HepG2 (cell line): ENCODE results near the gene CACNG4. TPM values are rescaled to one million over a fixed set of nuclear protein-coding genes. Genes with fewer than 3 reads are reported as not detected.

ENCODE experiments used
- ATAC-seq: fragments of 200-7000 bp; cut with Tn5 transposase; 3 replicates; pipeline ENCODE4 v1.9.1; 2020; ENCODE audit warnings: mild to moderate bottlenecking, moderate library complexity
- BruUV-seq: library from RNA; stranded (reverse); fragments of 400-500 nt; replicated peaks from 2 replicates; lab custom pipeline; 2021; lab: Mats Ljungman, UMichigan
- CTCF ChIA-PET: fragments of 300-600 bp; formaldehyde crosslinking; extraction: SDS; loops from one replicate; lab custom pipeline; 2021; ENCODE audit warnings: low total read pairs, inconsistent platforms, low intra/inter-chr PET ratio; lab: Yijun Ruan, JAX
- POLR2A ChIA-PET: fragments of 350-600 bp; sonication (Branson Sonifier 250); formaldehyde crosslinking; loops from one replicate; lab custom pipeline; 2020; ENCODE audit warnings: antibody characterized with exemption, inconsistent platforms; lab: Yijun Ruan, JAX
- DNase-seq: peaks from one replicate; pipeline ENCODE4 v3.0.0-alpha.2; 2015; ENCODE audit warnings: low spot score
- FAIRE-seq: peaks from 3 replicates; lab custom pipeline; 2011; peaks lifted over from hg19 to GRCh38; lab: Jason Lieb, UNC
- H2AFZ ChIP-seq: one replicate; pipeline ENCODE4 v1.6.1; 2011; ENCODE audit warnings: low read length, inconsistent platforms
- H3K27ac ChIP-seq: fragments of 300-600 bp; 3 replicates; pipeline ENCODE4 v1.8.0; 2011; ENCODE audit warnings: mixed run types, mild to moderate bottlenecking, mixed read lengths, low read length, inconsistent platforms; ENCODE audit not compliant: insufficient read depth; ENCODE audit errors: extremely low read length
- H3K27me3 ChIP-seq, 2 experiments: fragments of 200-600 bp in 1 of 2; 2 replicates in 1 of 2; 3 replicates in 1 of 2; pipeline versions ENCODE4 v1.6.0 to v1.8.0; 2011; ENCODE audit warnings: low read length in 2 of 2, mild to moderate bottlenecking in 2 of 2, moderate library complexity in 2 of 2, inconsistent platforms in 1 of 2; ENCODE audit not compliant: insufficient read depth in 2 of 2, control insufficient read depth in 1 of 2
- H3K36me3 ChIP-seq, 2 experiments: fragments of 200-600 bp in 1 of 2; replicated peaks in 1 of 2; 2 replicates in 1 of 2; 3 replicates in 1 of 2; pipeline versions ENCODE4 v1.5.1 to v1.8.0; 2011; ENCODE audit warnings: low read length in 2 of 2, inconsistent platforms in 1 of 2; ENCODE audit not compliant: insufficient read depth in 2 of 2, control insufficient read depth in 1 of 2
- H3K4me1 ChIP-seq: 2 replicates; pipeline ENCODE4 v1.5.1; 2012; ENCODE audit warnings: low read length, inconsistent platforms; ENCODE audit not compliant: insufficient read depth
- H3K4me2 ChIP-seq: 2 replicates; pipeline ENCODE4 v1.6.0; 2011; ENCODE audit warnings: low read depth, low read length, inconsistent platforms
- H3K4me3 ChIP-seq, 3 experiments: fragments of 200-600 bp in 1 of 3; sonication (generic), shearing (Covaris generic) in 1 of 3; replicated peaks in 1 of 3; 2 replicates each; pipeline ENCODE4 v1.5.1; 2011 to 2016; ENCODE audit warnings: low read length in 3 of 3, inconsistent platforms in 2 of 3, low read depth in 2 of 3, mild to moderate bottlenecking in 2 of 3, control low read depth in 1 of 3, mixed read lengths in 1 of 3; ENCODE audit not compliant: insufficient read depth in 1 of 3
- H3K79me2 ChIP-seq: one replicate; pipeline ENCODE4 v1.6.1; 2011; ENCODE audit warnings: low read length, inconsistent platforms; ENCODE audit not compliant: insufficient read depth
- H3K9ac ChIP-seq: 2 replicates; pipeline ENCODE4 v1.6.0; 2011; ENCODE audit warnings: mild to moderate bottlenecking, low read depth, low read length, inconsistent platforms; ENCODE audit not compliant: insufficient read depth
- H3K9me3 ChIP-seq: 2 replicates; pipeline ENCODE4 v1.5.1; 2012; ENCODE audit warnings: mild to moderate bottlenecking, low read length
- H4K20me1 ChIP-seq: 2 replicates; pipeline ENCODE4 v1.6.0; 2011; ENCODE audit warnings: inconsistent platforms, mild to moderate bottlenecking, low read length, moderate library complexity; ENCODE audit not compliant: insufficient read depth
- ARID3A ChIP-seq: IDR thresholded peaks from 2 replicates; pipeline ENCODE4 v1.6.1; 2012; ENCODE audit warnings: low read depth, low read length, improper control_type of control experiment
- ATF7 ChIP-seq, 2 experiments: fragments of 450-650 bp in 1 of 2; sonication (generic) in 1 of 2; formaldehyde crosslinking in 1 of 2; IDR thresholded peaks; 2 replicates each; pipeline versions ENCODE4 v1.4.0 to v1.6.1; 2016 to 2020; ENCODE audit warnings: antibody characterized with exemption in 1 of 2, mild to moderate bottlenecking in 1 of 2, missing genetic modification reagents in 1 of 2
- DNMT1 ChIP-seq: sonication (generic); formaldehyde crosslinking; IDR thresholded peaks from 2 replicates; pipeline ENCODE4 v1.5.1; 2020; ENCODE audit warnings: mild to moderate bottlenecking, missing genetic modification reagents
- FOXA3 ChIP-seq: IDR thresholded peaks from 2 replicates; pipeline ENCODE4 v1.6.1; 2016; ENCODE audit warnings: missing genetic modification reagents, missing compliant biosample characterization
- KAT2B ChIP-seq: fragments of 150-350 bp; IDR thresholded peaks from 2 replicates; pipeline ENCODE4 v1.6.1; 2014; ENCODE audit warnings: low read depth, low read length, borderline replicate concordance
- MED8 ChIP-seq: sonication (generic); formaldehyde crosslinking; IDR thresholded peaks from 2 replicates; pipeline ENCODE4 v1.8.1; 2023; ENCODE audit warnings: mild to moderate bottlenecking, missing genetic modification reagents; ENCODE audit not compliant: insufficient replicate concordance
- NKX3-1 ChIP-seq: sonication (generic); formaldehyde crosslinking; IDR thresholded peaks from 2 replicates; pipeline ENCODE4 v1.5.0; 2020; ENCODE audit warnings: missing genetic modification reagents
- RBAK ChIP-seq: sonication (generic); formaldehyde crosslinking; IDR thresholded peaks from 2 replicates; pipeline ENCODE4 v1.5.1; 2020; ENCODE audit warnings: mild to moderate bottlenecking, missing genetic modification reagents
- RFX1 ChIP-seq: fragments of 450-650 bp; IDR thresholded peaks from 2 replicates; pipeline ENCODE4 v1.6.1; 2017
- RORA ChIP-seq: sonication (generic); formaldehyde crosslinking; IDR thresholded peaks from 2 replicates; pipeline ENCODE4 v1.5.0; 2020; ENCODE audit warnings: mild to moderate bottlenecking, missing genetic modification reagents, moderate library complexity
- ZNF367 ChIP-seq: sonication (generic); formaldehyde crosslinking; IDR thresholded peaks from 2 replicates; pipeline ENCODE4 v1.4.0; 2020; ENCODE audit warnings: missing genetic modification reagents, borderline replicate concordance
- ZNF550 ChIP-seq: sonication (generic); formaldehyde crosslinking; IDR thresholded peaks from 2 replicates; pipeline ENCODE4 v1.4.0; 2020; ENCODE audit warnings: mild to moderate bottlenecking, missing genetic modification reagents, borderline replicate concordance
- ZNF569 ChIP-seq: sonication (generic); formaldehyde crosslinking; IDR thresholded peaks from 2 replicates; pipeline ENCODE4 v1.5.0; 2020; ENCODE audit warnings: mild to moderate bottlenecking, missing genetic modification reagents, moderate library complexity, borderline replicate concordance
- ZNF607 ChIP-seq: sonication (generic); formaldehyde crosslinking; IDR thresholded peaks from 2 replicates; pipeline ENCODE4 v1.5.1; 2020; ENCODE audit warnings: missing genetic modification reagents, mild to moderate bottlenecking, borderline replicate concordance
- WGBS: methylation state at CpG from one replicate; pipeline ENCODE4 v1.1.6; 2017; ENCODE audit warnings: low lambda C conversion rate; 5-methylcytosine and 5-hydroxymethylcytosine counted together
- in situ Hi-C: cut with HindIII; loops from 2 replicates; pipeline ENCODE4 v1.10.0; 2017; ENCODE audit warnings: low pct_unique_long_range_greater_than_20kb; ENCODE audit not compliant: extremely low pct_ligation_motif_present
- intact Hi-C: fragments of 100-400 bp; cut with micrococcal nuclease; formaldehyde crosslinking; loops from one replicate; pipeline ENCODE4 v1.10.0; 2022; ENCODE audit not compliant: unreplicated experiment
- polyA plus RNA-seq, 8 experiments: library from polyadenylated mRNA; depleted of rRNA in 3 of 8; stranded (reverse) in 7 of 8; unstranded in 1 of 8; fragments of >200 nt; fragmentation: Illumina TruSeq in 4 of 8; extraction: Trizol in 4 of 8; gene quantifications; 2 replicates each; pipeline versions ENCODE4 v1.2.1 to v1.2.3, GENCODE V29; 2011 to 2016; ENCODE audit warnings: low read depth in 4 of 8, missing spikeins in 1 of 8, mixed read lengths in 1 of 8; ENCODE audit not compliant: insufficient read depth in 1 of 8
- total RNA-seq, 5 experiments: library from RNA; depleted of rRNA; stranded (reverse); fragments of >200 nt; fragmentation: Illumina TruSeq; extraction: Trizol; gene quantifications; 2 replicates each; pipeline ENCODE4 v1.2.3, GENCODE V29; 2016; ENCODE audit warnings: low read depth in 1 of 5

The CACNG4 gene
- total and polyA plus RNA-seq, 2 of the 13 experiments (the other 11 are each of a cell fraction or from before 2014, with no cell fraction given) = 0.09 TPM

GRCh38 chr17:66968916-66969315, 4.4 kb downstream of the CACNG4 start:
- in situ Hi-C loops (no loop called here), intact Hi-C loops (loop anchor here (5.0 kb wide), 1 partner anchor 1967 kb away; no protein-coding TSS in a partner anchor)
- Histone ChIP-seq H3K4me1 (peaks cover 3% of the 10 kb centered on the region; the same call in 1 of the 2 replicates), H3K9ac (no peak overlapping the region), H3K27me3 (peaks cover 9 to 77% of the 10 kb centered on the region in 2 experiments; a peak in 4 of 5 replicates), H2AFZ (no peak overlapping the region), H3K9me3 (no peaks in the 10 kb centered on the region), H3K79me2 (no peaks in the 10 kb centered on the region), H4K20me1 (no peaks in the 10 kb centered on the region), H3K4me3 (no peak overlapping the region), H3K4me2 (no peak overlapping the region), H3K27ac (no peak overlapping the region), H3K36me3 (no peaks in the 10 kb centered on the region)
- POLR2A ChIA-PET = no interaction called here
- FAIRE-seq (no peak), ATAC-seq (no peak), DNase-seq (no peak)
- CTCF ChIA-PET = no interaction called here
- TF ChIP-seq DNMT1 (CRISPR knock-in tag) = no peak
- no peak for TF ChIP-seq RORA (CRISPR knock-in tag)
- no peak for TF ChIP-seq ARID3A
- 45% methylated on average over 4 of the region's 4 CpGs for WGBS
- no TSS peak for BruUV-seq

DNA sequence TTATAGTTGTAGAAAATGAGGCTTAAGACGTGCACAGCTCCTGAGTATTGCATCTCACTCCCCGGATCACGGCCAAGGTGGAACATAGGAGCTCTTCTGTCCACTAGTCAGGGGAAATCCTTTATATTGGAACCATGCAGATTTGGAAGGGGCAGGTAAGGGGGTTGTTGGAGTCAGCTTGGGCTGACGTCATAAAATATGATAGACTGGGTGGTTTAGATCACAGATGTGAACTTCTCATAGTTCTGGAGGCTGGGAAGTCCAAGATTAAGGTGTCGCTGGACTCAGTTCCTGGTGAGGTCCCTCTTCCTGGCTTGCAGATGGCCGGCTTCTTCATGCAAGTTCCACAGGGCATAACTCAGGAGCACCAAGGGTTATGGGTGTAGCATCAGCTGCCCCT, 5.6 kb downstream of the CACNG4 start:
- intact Hi-C loops = no loop called here
- Histone ChIP-seq H3K4me2 (no peak overlapping the region), H3K9me3 (no peaks in the 10 kb centered on the region), H3K27me3 (peaks cover 9 to 80% of the 10 kb centered on the region in 2 experiments; a peak in 4 of 5 replicates), H4K20me1 (no peaks in the 10 kb centered on the region), H3K27ac (no peak overlapping the region), H3K79me2 (no peaks in the 10 kb centered on the region), H3K9ac (no peak overlapping the region), H3K4me1 (no peaks in the 10 kb centered on the region), H3K36me3 (no peaks in the 10 kb centered on the region), H3K4me3 (no peak overlapping the region), H2AFZ (no peak overlapping the region)
- BruUV-seq = no TSS peak
- DNase-seq (no peak), ATAC-seq (no peak), FAIRE-seq (no peak)
- ChIA-PET CTCF (no interaction called here), POLR2A (no interaction called here)
- WGBS = 38% methylated on average over 6 of the region's 6 CpGs
- in situ Hi-C loops = no loop called here
- TF ChIP-seq ZNF550 (CRISPR knock-in tag) (no peak), ZNF367 (CRISPR knock-in tag) (no peak), KAT2B (no peak), ZNF607 (CRISPR knock-in tag) (no peak), RFX1 (no peak), RBAK (no peak), FOXA3 (no peak), ZNF569 (no peak), MED8 (no peak), ATF7 (IDR thresholded peaks at IDR 0.05) (peak; percentile 93), ATF7 (CRISPR knock-in tag; IDR thresholded peaks at IDR 0.05) (no peak), NKX3-1 (CRISPR knock-in tag) (no peak)
